NB4 (cell line): Measurements from ENCODE around the gene IGSF8.

Source experiments
- MAX ChIP-seq: IDR thresholded peaks from 2 replicates; pipeline ENCODE4 v1.6.1; 2011; ENCODE audit warnings: low read depth, low read length
- POLR2A ChIP-seq: IDR thresholded peaks from 2 replicates; pipeline ENCODE4 v1.6.1; 2011; ENCODE audit warnings: mild to moderate bottlenecking; ENCODE audit not compliant: insufficient read length; ENCODE audit errors: extremely low read depth
- TF ChIP-seq, protein P1 (sequence below): IDR thresholded peaks from one replicate; pipeline ENCODE4 v1.5.1; 2012; ENCODE audit warnings: low read depth, low read length

- TF ChIP-seq, protein P1, sequence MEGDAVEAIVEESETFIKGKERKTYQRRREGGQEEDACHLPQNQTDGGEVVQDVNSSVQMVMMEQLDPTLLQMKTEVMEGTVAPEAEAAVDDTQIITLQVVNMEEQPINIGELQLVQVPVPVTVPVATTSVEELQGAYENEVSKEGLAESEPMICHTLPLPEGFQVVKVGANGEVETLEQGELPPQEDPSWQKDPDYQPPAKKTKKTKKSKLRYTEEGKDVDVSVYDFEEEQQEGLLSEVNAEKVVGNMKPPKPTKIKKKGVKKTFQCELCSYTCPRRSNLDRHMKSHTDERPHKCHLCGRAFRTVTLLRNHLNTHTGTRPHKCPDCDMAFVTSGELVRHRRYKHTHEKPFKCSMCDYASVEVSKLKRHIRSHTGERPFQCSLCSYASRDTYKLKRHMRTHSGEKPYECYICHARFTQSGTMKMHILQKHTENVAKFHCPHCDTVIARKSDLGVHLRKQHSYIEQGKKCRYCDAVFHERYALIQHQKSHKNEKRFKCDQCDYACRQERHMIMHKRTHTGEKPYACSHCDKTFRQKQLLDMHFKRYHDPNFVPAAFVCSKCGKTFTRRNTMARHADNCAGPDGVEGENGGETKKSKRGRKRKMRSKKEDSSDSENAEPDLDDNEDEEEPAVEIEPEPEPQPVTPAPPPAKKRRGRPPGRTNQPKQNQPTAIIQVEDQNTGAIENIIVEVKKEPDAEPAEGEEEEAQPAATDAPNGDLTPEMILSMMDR, result no peak
- TF ChIP-seq POLR2A (no peak), MAX (no peak)
These were observed 36.8 kb downstream of the IGSF8 start for GRCh38 chr1:160061369-160062229.
